Uterus (tissue), 2 donors: ENCODE data around the gene ARFRP1.

Experiments
- POLR2A ChIP-seq, 2 donors: fragments of 450-650 bp; IDR thresholded peaks; one replicate each; pipeline ENCODE4 v1.6.1; 2016; ENCODE audit warnings: antibody characterized with exemption in 2 of 2, mild to moderate bottlenecking in 1 of 2, moderate library complexity in 1 of 2
- TF ChIP-seq, protein P1 (sequence below), 4 experiments: fragments of 200-600 bp in 2 of 4; fragments of 450-650 bp in 2 of 4; sonication (generic) in 2 of 4; IDR thresholded peaks; one replicate each; pipeline ENCODE4 v1.5.1; 2016 to 2019; ENCODE audit warnings: antibody characterized with exemption in 4 of 4, mild to moderate bottlenecking in 2 of 4, moderate library complexity in 1 of 4

DNA sequence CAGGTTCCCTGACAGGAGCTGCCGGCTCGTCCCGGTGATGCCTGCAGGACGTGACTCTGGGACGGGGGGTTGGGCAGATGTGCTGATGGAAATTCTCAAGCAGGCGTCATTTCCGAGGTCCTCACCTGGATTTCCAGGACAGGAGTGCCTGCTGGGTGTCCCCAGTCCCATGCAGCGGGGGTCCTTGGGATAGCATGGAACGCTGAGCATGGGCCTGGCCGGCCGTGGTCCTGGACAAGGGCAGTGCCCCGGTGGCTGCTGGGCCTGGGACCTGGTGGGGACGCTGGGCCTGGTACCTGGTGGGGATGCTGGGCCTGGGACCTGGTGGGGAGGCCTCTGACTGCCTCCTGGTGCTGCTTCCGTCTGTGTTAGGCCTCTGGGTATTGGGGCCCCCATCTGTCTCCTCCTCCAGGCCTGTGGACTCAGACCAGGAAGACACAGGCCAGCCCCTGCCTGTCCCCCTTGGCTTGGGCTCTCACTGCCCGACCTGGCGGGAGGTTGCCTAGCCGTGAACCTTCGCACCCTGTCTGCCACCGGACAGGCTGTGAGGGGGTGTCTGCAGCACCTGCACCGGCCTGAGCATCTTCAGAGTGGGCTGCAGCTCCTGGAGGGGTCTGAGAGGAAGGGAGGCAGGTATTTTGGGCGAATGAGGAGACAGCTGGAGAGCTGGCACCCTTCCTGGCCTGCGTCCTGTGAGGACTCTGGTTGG, 43.5 kb downstream of the ARFRP1 start:
- TF ChIP-seq, protein P1, sequence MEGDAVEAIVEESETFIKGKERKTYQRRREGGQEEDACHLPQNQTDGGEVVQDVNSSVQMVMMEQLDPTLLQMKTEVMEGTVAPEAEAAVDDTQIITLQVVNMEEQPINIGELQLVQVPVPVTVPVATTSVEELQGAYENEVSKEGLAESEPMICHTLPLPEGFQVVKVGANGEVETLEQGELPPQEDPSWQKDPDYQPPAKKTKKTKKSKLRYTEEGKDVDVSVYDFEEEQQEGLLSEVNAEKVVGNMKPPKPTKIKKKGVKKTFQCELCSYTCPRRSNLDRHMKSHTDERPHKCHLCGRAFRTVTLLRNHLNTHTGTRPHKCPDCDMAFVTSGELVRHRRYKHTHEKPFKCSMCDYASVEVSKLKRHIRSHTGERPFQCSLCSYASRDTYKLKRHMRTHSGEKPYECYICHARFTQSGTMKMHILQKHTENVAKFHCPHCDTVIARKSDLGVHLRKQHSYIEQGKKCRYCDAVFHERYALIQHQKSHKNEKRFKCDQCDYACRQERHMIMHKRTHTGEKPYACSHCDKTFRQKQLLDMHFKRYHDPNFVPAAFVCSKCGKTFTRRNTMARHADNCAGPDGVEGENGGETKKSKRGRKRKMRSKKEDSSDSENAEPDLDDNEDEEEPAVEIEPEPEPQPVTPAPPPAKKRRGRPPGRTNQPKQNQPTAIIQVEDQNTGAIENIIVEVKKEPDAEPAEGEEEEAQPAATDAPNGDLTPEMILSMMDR (IDR thresholded peaks at IDR 0.05), result no peak
- no peak for TF ChIP-seq POLR2A (IDR thresholded peaks at IDR 0.05)
